Measurements from ENCODE around the gene CYYR1.

DNA sequence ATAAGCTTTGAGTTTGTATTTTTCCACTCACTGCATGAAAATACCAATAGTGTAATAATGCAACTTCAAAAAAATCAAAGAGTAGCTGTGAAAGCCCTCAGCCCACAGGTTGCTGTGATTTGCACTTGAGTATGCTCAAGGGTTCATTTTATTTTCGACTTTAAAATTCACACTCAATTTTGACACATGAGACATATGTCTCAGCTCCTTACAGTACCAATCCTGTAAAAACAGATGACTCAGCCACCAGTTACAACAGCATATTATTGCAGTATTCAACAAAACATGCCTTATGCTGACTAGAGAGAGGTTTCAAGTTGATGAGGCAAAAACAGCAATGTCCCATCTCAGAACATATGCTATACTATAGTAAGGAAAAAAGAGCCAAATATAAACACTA lies 66.1 kb downstream of the CYYR1 start:
- TF ChIP-seq GATA2 (IDR thresholded peaks at IDR 0.05; ENCODE audit: low read depth, low read length) (no peak), GATA3 (IDR thresholded peaks at IDR 0.05; ENCODE audit: low read depth, low read length) (no peak)

Data from SH-SY5Y (cell line).